ENCODE data around the gene CTSA. TPM values are rescaled to one million over a fixed set of nuclear protein-coding genes. Genes with fewer than 3 reads are reported as not detected.
A peak's percentile ranks its signal among the peaks of the same experiment; 100 is the strongest.

Gene CTSA
- total and polyA plus RNA-seq, 4 experiments from 2014 or later, result 102 to 165 (median 123) TPM

GRCh38 chr20:45863543-45864470 lies 27.3 kb upstream of the CTSA start:
- Mint-ChIP-seq H3K4me1 (peaks cover 5 to 12% (median 8%) of the 10 kb centered on the region in 4 donors), H3K9me3 (no peaks in the 10 kb centered on the region), H3K36me3 (peaks cover 2 to 4% of the 10 kb centered on the region in 2 donors), H3K27me3 (no peaks in the 10 kb centered on the region), H3K27ac (peak overlapping the region in 1 of 7 donors; percentile 53), H3K4me3 (no peak overlapping the region)
- no peak for DNase-seq
- Histone ChIP-seq H3K27ac (ENCODE audit: low read depth, low read length) (no peak overlapping the region), H3K9me3 (ENCODE audit: control insufficient read depth in 1 of 2, low read length in 2 of 2) (no peaks in the 10 kb centered on the region), H3K4me3 (ENCODE audit: low read length in 2 of 2) (no peak overlapping the region), H3K4me1 (ENCODE audit: insufficient read depth, low read length) (peaks cover 2% of the 10 kb centered on the region), H3K27me3 (ENCODE audit: insufficient read depth, low read length) (no peaks in the 10 kb centered on the region), H3K36me3 (ENCODE audit: insufficient read depth, low read length) (no peaks in the 10 kb centered on the region)
- CTCF ChIA-PET (ENCODE audit: partially characterized antibody), result interaction anchor here (1.3 kb wide), 1 partner anchor 70 kb away, joined by 3 read pairs; no protein-coding TSS in a partner anchor
- intact Hi-C loops (cut with micrococcal nuclease), result no loop called here
- POLR2A ChIA-PET (ENCODE audit: partially characterized antibody), result interaction anchor here (1.0 to 1.4 kb wide), 2 partner anchors 17 to 71 kb away, joined by 4 to 6 read pairs; partner anchors contain the start of genes PCIF1 and ZSWIM1

- Mint-ChIP-seq H3K36me3 (peaks cover 0 to 4% of the 10 kb centered on the region in 2 donors), H3K4me1 (no peaks in the 10 kb centered on the region), H3K9me3 (no peaks in the 10 kb centered on the region), H3K4me3 (peak overlapping the region in 1 of 8 donors; percentile 20), H3K27ac (peak overlapping the region in 1 of 7 donors; percentile 4), H3K27me3 (no peaks in the 10 kb centered on the region)
- DNase-seq, result no peak
- H3K36me3 ChIP-seq (ENCODE audit: insufficient read depth, low read length), result no peaks in the 10 kb centered on the region
- ChIA-PET CTCF (ENCODE audit: partially characterized antibody) (interaction anchor here (0.9 to 1.2 kb wide), 2 partner anchors 15 to 16 kb away, joined by 3 read pairs; partner anchors contain the start of gene ZSWIM1), POLR2A (ENCODE audit: partially characterized antibody) (no interaction called here)
- H3K4me1 ChIP-seq (ENCODE audit: insufficient read depth, low read length), result no peaks in the 10 kb centered on the region
- H3K27me3 ChIP-seq (ENCODE audit: insufficient read depth, low read length), result no peaks in the 10 kb centered on the region
- no peaks in the 10 kb centered on the region for H3K9me3 ChIP-seq (ENCODE audit: control insufficient read depth in 1 of 2, low read length in 2 of 2)
- H3K27ac ChIP-seq (ENCODE audit: low read depth, low read length), result no peak overlapping the region
- no peak overlapping the region for H3K4me3 ChIP-seq (ENCODE audit: low read length in 2 of 2)
- intact Hi-C loops (cut with micrococcal nuclease), result no loop called here
Measured at GRCh38 chr20:45866454-45866853, 24.7 kb upstream of the CTSA start.

GRCh38 chr20:45867136-45867818 lies 23.9 kb upstream of the CTSA start:
- Mint-ChIP-seq H3K27me3 (no peaks in the 10 kb centered on the region), H3K4me1 (peaks cover 0 to under 1% (median 0%) of the 10 kb centered on the region in 4 donors), H3K36me3 (peaks cover 0 to 4% of the 10 kb centered on the region in 2 donors), H3K4me3 (no peak overlapping the region), H3K9me3 (no peaks in the 10 kb centered on the region), H3K27ac (peak overlapping the region in 1 of 7 donors; percentile 8)
- intact Hi-C loops (cut with micrococcal nuclease), result no loop called here
- H3K4me1 ChIP-seq (ENCODE audit: insufficient read depth, low read length), result no peaks in the 10 kb centered on the region
- H3K36me3 ChIP-seq (ENCODE audit: insufficient read depth, low read length), result no peaks in the 10 kb centered on the region
- POLR2A ChIA-PET (ENCODE audit: partially characterized antibody), result no interaction called here
- H3K9me3 ChIP-seq (ENCODE audit: control insufficient read depth in 1 of 2, low read length in 2 of 2), result no peaks in the 10 kb centered on the region
- DNase-seq, result no peak
- no peak overlapping the region for H3K27ac ChIP-seq (ENCODE audit: low read depth, low read length)
- no peak overlapping the region for H3K4me3 ChIP-seq (ENCODE audit: low read length in 2 of 2)
- no peaks in the 10 kb centered on the region for H3K27me3 ChIP-seq (ENCODE audit: insufficient read depth, low read length)
- CTCF ChIA-PET (ENCODE audit: partially characterized antibody), result interaction anchor here (0.7 to 1.2 kb wide), 3 partner anchors 14 to 119 kb away, joined by 3 to 5 read pairs (median 3); partner anchors contain the start of gene ZSWIM1

GRCh38 chr20:45867819-45868176 lies 23.3 kb upstream of the CTSA start:
- Mint-ChIP-seq H3K36me3 (peaks cover 0 to 4% of the 10 kb centered on the region in 2 donors), H3K27me3 (no peaks in the 10 kb centered on the region), H3K9me3 (no peaks in the 10 kb centered on the region), H3K4me1 (peaks cover 0 to 1% (median 0%) of the 10 kb centered on the region in 4 donors), H3K27ac (no peak overlapping the region), H3K4me3 (no peak overlapping the region)
- no peaks in the 10 kb centered on the region for H3K4me1 ChIP-seq (ENCODE audit: insufficient read depth, low read length)
- no peaks in the 10 kb centered on the region for H3K9me3 ChIP-seq (ENCODE audit: control insufficient read depth in 1 of 2, low read length in 2 of 2)
- no peak overlapping the region for H3K4me3 ChIP-seq (ENCODE audit: low read length in 2 of 2)
- ChIA-PET CTCF (ENCODE audit: partially characterized antibody) (no interaction called here), POLR2A (ENCODE audit: partially characterized antibody) (no interaction called here)
- no peaks in the 10 kb centered on the region for H3K27me3 ChIP-seq (ENCODE audit: insufficient read depth, low read length)
- intact Hi-C loops (cut with micrococcal nuclease), result no loop called here
- no peak overlapping the region for H3K27ac ChIP-seq (ENCODE audit: low read depth, low read length)
- H3K36me3 ChIP-seq (ENCODE audit: insufficient read depth, low read length), result no peaks in the 10 kb centered on the region
- no peak for DNase-seq

GRCh38 chr20:45872626-45873025 lies 18.5 kb upstream of the CTSA start:
- intact Hi-C loops (cut with micrococcal nuclease), result no loop called here
- H3K36me3 ChIP-seq (ENCODE audit: insufficient read depth, low read length), result no peaks in the 10 kb centered on the region
- Mint-ChIP-seq H3K9me3 (no peaks in the 10 kb centered on the region), H3K27me3 (no peaks in the 10 kb centered on the region), H3K4me1 (peaks cover 0 to 1% (median 0%) of the 10 kb centered on the region in 4 donors), H3K4me3 (no peak overlapping the region), H3K27ac (no peak overlapping the region), H3K36me3 (peaks cover 2 to 5% of the 10 kb centered on the region in 2 donors)
- no peaks in the 10 kb centered on the region for H3K4me1 ChIP-seq (ENCODE audit: insufficient read depth, low read length)
- no peak overlapping the region for H3K4me3 ChIP-seq (ENCODE audit: low read length in 2 of 2)
- no peaks in the 10 kb centered on the region for H3K9me3 ChIP-seq (ENCODE audit: control insufficient read depth in 1 of 2, low read length in 2 of 2)
- POLR2A ChIA-PET (ENCODE audit: partially characterized antibody), result interaction anchor here (0.9 to 1.1 kb wide), 2 partner anchors 8 to 16 kb away, joined by 3 to 4 read pairs; partner anchors contain the start of genes ACOT8 and ZSWIM3
- H3K27me3 ChIP-seq (ENCODE audit: insufficient read depth, low read length), result no peaks in the 10 kb centered on the region
- no peak overlapping the region for H3K27ac ChIP-seq (ENCODE audit: low read depth, low read length)
- CTCF ChIA-PET (ENCODE audit: partially characterized antibody), result interaction anchor here (1.0 kb wide), 1 partner anchor 98 kb away, joined by 4 read pairs; no protein-coding TSS in a partner anchor
- no peak for DNase-seq

- CTCF ChIA-PET (ENCODE audit: partially characterized antibody), result no interaction called here
- no peaks in the 10 kb centered on the region for H3K27me3 ChIP-seq (ENCODE audit: insufficient read depth, low read length)
- intact Hi-C loops (cut with micrococcal nuclease), result no loop called here
Measured at GRCh38 chr20:45873409-45874103, 17.6 kb upstream of the CTSA start.

More at GRCh38 chr20:45873409-45874103, 17.6 kb upstream of the CTSA start:
- peak overlapping the region in 1 of 8 donors; percentile 28 for H3K4me3 Mint-ChIP-seq
- DNase-seq, result no peak
- H3K27ac ChIP-seq (ENCODE audit: low read depth, low read length), result no peak overlapping the region
- H3K36me3 Mint-ChIP-seq, result peaks cover 2 to 5% of the 10 kb centered on the region in 2 donors
- no peak overlapping the region for H3K27ac Mint-ChIP-seq
- H3K4me1 Mint-ChIP-seq, result peaks cover 0 to 1% (median 0%) of the 10 kb centered on the region in 4 donors
- H3K4me3 ChIP-seq (ENCODE audit: low read length in 2 of 2), result no peak overlapping the region
- H3K36me3 ChIP-seq (ENCODE audit: insufficient read depth, low read length), result no peaks in the 10 kb centered on the region
- H3K4me1 ChIP-seq (ENCODE audit: insufficient read depth, low read length), result no peaks in the 10 kb centered on the region
- no peaks in the 10 kb centered on the region for H3K9me3 Mint-ChIP-seq
- POLR2A ChIA-PET (ENCODE audit: partially characterized antibody), result interaction anchor here (0.8 kb wide), 1 partner anchor 18 kb away, joined by 3 read pairs; the partner anchor contains the start of genes CTSA and NEURL2
- H3K9me3 ChIP-seq (ENCODE audit: control insufficient read depth in 1 of 2, low read length in 2 of 2), result no peaks in the 10 kb centered on the region
- H3K27me3 Mint-ChIP-seq, result no peaks in the 10 kb centered on the region
